Measurements from ENCODE around the gene PICK1. TPM values are rescaled to one million over a fixed set of nuclear protein-coding genes. Genes with fewer than 3 reads are reported as not detected.

PICK1 gene
- total and polyA plus RNA-seq, 2 of the 8 experiments (the other 6 are each of a cell fraction or from before 2014, with no cell fraction given), result 20.4 to 22.9 TPM

GRCh38 chr22:38088629-38089473 lies 31.6 kb downstream of the PICK1 start (continued):
- TF ChIP-seq CHD7 (IDR thresholded peaks at IDR 0.05; ENCODE audit: insufficient replicate concordance, low read length), result no peak
- peak in 1 of 2 experiments; percentile 84; a peak in 2 of 4 replicates for TF ChIP-seq HDAC2 (IDR thresholded peaks at IDR 0.05; ENCODE audit: borderline replicate concordance in 1 of 2, low read depth in 2 of 2, low read length in 2 of 2)
- no peak for TF ChIP-seq BACH1 (IDR thresholded peaks at IDR 0.05; ENCODE audit: low read length)
- TF ChIP-seq RXRA (IDR thresholded peaks at IDR 0.05; ENCODE audit: insufficient read depth, low read depth, low read length), result no peak
